H1 (cell line): ENCODE measurements around the gene BSCL2.

ENCODE experiments used
- BACH1 ChIP-seq: IDR thresholded peaks from 2 replicates; pipeline ENCODE4 v1.6.1; 2012; ENCODE audit warnings: low read length, improper control_type of control experiment
- CBX5 ChIP-seq: fragments of 300-800, 300-1000 bp; sonication (generic); IDR thresholded peaks from 2 replicates; pipeline ENCODE4 v1.7.1; 2016; ENCODE audit warnings: antibody characterized with exemption, low read length, low read depth
- CTBP2 ChIP-seq: IDR thresholded peaks from 2 replicates; pipeline ENCODE4 v1.7.0; 2011; ENCODE audit warnings: borderline replicate concordance, mild to moderate bottlenecking, moderate library complexity, mixed read lengths, low read length; ENCODE audit not compliant: insufficient read depth, insufficient read length
- CTCF ChIP-seq, 3 experiments: IDR thresholded peaks; 1 replicate in 2 of 3; 2 replicates in 1 of 3; pipeline versions ENCODE4 v1.5.1 to v1.6.1; 2011; ENCODE audit warnings: low read length in 3 of 3, mild to moderate bottlenecking in 3 of 3, inconsistent platforms in 2 of 3, low read depth in 1 of 3, moderate library complexity in 1 of 3; ENCODE audit not compliant: insufficient read depth in 1 of 3; ENCODE audit errors: control extremely low read depth in 1 of 3
- EP300 ChIP-seq, 2 experiments: IDR thresholded peaks; 1 replicate in 1 of 2; 2 replicates in 1 of 2; pipeline ENCODE4 v1.6.1; 2011 to 2012; ENCODE audit warnings: low read depth in 2 of 2, low read length in 2 of 2, mild to moderate bottlenecking in 2 of 2, borderline replicate concordance in 1 of 2, inconsistent platforms in 1 of 2, moderate library complexity in 1 of 2
- EZH2 ChIP-seq: fragments of 200-600 bp; sonication (generic); IDR thresholded peaks from 2 replicates; pipeline ENCODE4 v1.7.1; 2012; ENCODE audit warnings: low read depth, mild to moderate bottlenecking, moderate library complexity, low read length, inconsistent platforms; ENCODE audit not compliant: severe bottlenecking
- MAFK ChIP-seq: IDR thresholded peaks from 2 replicates; pipeline ENCODE4 v1.6.1; 2012; ENCODE audit warnings: low read depth, mild to moderate bottlenecking, improper control_type of control experiment, low read length
- POLR2A ChIP-seq, 2 experiments: IDR thresholded peaks; 1 replicate in 1 of 2; 2 replicates in 1 of 2; pipeline ENCODE4 v1.6.1; 2011; ENCODE audit warnings: low read depth in 2 of 2, low read length in 2 of 2, mild to moderate bottlenecking in 2 of 2; ENCODE audit errors: control extremely low read depth in 1 of 2
- POLR2AphosphoS5 ChIP-seq: IDR thresholded peaks from 2 replicates; pipeline ENCODE4 v1.6.1; 2011; ENCODE audit warnings: low read depth, low read length
- RAD21 ChIP-seq, 2 experiments: IDR thresholded peaks in 1 of 2; conservative IDR thresholded peaks in 1 of 2; 2 replicates each; pipeline ENCODE4 v1.6.1; 2011; ENCODE audit warnings: low read depth in 2 of 2, low read length in 2 of 2, improper control_type of control experiment in 1 of 2, inconsistent platforms in 1 of 2, mild to moderate bottlenecking in 1 of 2, moderate library complexity in 1 of 2
- SIN3A ChIP-seq, 2 experiments: IDR thresholded peaks in 1 of 2; conservative IDR thresholded peaks in 1 of 2; 2 replicates each; pipeline ENCODE4 v1.6.1; 2011 to 2012; ENCODE audit warnings: low read length in 2 of 2, improper control_type of control experiment in 1 of 2, low read depth in 1 of 2, mild to moderate bottlenecking in 1 of 2
- TAF1 ChIP-seq: IDR thresholded peaks from 2 replicates; pipeline ENCODE4 v1.6.1; 2011; ENCODE audit warnings: mild to moderate bottlenecking, low read depth, low read length
- YY1 ChIP-seq: IDR thresholded peaks from 2 replicates; pipeline ENCODE4 v1.6.1; 2011; ENCODE audit warnings: low read depth, mild to moderate bottlenecking, low read length
- ZNF274 ChIP-seq: IDR thresholded peaks from 2 replicates; pipeline ENCODE4 v1.7.0; 2012; ENCODE audit warnings: low read length, borderline replicate concordance; ENCODE audit errors: extremely low read depth

- TF ChIP-seq POLR2A (IDR thresholded peaks at IDR 0.05; ENCODE audit: control extremely low read depth in 1 of 2, low read depth in 2 of 2, low read length in 2 of 2): no peak
- no peak for TF ChIP-seq CTBP2
- TF ChIP-seq CTCF (IDR thresholded peaks at IDR 0.05; ENCODE audit: control extremely low read depth in 1 of 3, insufficient read depth in 1 of 3, low read depth in 1 of 3, low read length in 3 of 3): no peak
- no peak for TF ChIP-seq MAFK
- TF ChIP-seq POLR2AphosphoS5: no peak
- no peak for TF ChIP-seq RAD21 (IDR thresholded peaks at IDR 0.05 in 1 of 2, conservative IDR thresholded peaks at IDR 0.05 in 1 of 2; ENCODE audit: low read depth in 2 of 2, low read length in 2 of 2)
- TF ChIP-seq ZNF274: no peak
- TF ChIP-seq EP300 (IDR thresholded peaks at IDR 0.05; ENCODE audit: borderline replicate concordance in 1 of 2, low read depth in 2 of 2, low read length in 2 of 2): no peak
- TF ChIP-seq EZH2: no peak
- no peak for TF ChIP-seq SIN3A (conservative IDR thresholded peaks at IDR 0.05 in 1 of 2, IDR thresholded peaks at IDR 0.05 in 1 of 2; ENCODE audit: low read depth in 1 of 2, low read length in 2 of 2)
- no peak for TF ChIP-seq TAF1
- TF ChIP-seq CBX5: no peak
- TF ChIP-seq YY1: no peak
- no peak for TF ChIP-seq BACH1
Measured at GRCh38 chr11:62716816-62717215, 9.6 kb upstream of the BSCL2 start.
